HG02610 (cell line): Measurements from ENCODE around the gene ZNF79.

Experiments
- ATAC-seq: cut with Tn5 transposase; IDR thresholded peaks from one replicate; pipeline ENCODE4 v1.9.1; 2021; ENCODE audit warnings: mild to moderate bottlenecking, moderate library complexity; ENCODE audit not compliant: unreplicated experiment

Gene ZNF79

DNA sequence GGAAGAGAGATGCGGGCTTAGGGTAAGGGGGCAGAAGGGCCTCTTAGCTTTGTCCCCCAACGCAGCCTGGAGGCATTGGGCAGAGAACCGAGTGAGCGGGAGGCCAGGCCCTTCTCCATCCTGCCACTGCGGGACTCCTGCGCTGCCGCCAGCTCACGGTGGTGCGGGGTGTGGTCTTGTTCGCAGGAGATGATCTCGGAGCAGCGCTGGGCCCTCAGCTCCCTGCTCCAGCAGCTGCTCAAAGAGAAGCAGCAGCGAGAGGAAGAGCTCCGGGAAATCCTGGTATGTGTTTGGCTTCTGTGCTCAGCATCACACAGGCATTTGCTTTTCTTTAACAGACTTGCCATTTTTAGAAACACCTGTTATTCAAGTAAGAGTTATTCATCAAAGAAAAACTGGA, 68.4 kb downstream of the ZNF79 start:
- no peak for ATAC-seq

DNA sequence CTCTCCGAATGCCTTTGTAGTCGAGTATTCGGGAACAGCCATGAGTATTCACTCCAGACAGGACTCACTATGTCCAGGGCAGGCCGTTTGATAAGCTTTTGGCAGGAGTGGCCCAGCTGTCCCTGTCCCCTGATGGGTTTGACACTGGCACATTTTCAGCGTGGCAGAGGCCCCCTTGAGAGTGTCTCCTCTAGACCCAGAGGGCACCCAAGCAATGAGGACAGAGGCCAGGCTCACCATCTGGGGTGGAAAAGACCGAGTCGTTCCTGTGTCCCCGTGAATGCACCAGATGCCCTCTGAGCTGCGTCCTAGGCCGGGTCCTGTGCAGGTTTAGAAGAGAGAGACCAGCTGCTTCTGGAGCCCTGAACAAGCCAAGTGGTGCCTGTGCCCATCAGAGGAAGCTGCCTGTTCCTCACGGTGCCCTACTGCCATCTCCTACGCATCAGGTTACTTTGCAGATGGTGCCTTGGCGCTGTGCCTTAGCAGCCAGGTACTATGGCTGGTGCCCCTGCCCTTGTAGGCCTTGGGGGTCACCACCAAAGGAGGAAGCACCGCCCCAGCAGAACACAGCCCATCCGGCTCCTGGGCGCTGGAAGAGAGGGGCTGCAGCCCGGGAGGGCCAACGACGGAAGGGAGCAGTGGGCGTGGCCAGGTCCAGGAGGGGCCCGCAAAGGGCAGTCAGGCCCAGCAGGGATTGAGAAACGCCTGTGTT, 69.6 kb downstream of the ZNF79 start:
- no peak for ATAC-seq

DNA sequence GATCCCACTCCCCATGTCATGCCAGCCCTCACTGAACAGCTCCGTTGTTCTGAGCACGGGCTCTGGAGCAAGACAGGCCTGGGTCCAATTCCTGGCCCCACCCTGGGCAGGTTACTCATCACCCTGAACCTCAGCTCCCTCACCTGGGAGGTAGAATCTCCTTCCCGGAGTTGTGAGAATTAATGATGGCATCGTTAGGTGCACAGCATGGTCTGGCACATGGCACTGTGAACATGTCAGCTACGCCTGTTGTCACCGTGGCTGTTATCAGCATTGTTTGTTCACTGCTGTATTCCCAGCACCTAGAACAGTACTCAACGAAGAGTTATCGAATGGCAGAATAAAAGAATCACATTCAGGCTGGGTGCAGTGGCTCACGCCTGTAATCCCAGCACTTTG, 70.1 kb downstream of the ZNF79 start:
- no peak for ATAC-seq
